Activated gamma-delta T cell (primary cell): ENCODE data around the gene EIPR1.
"Not testable (repeated sequence)": the region's sequence is repeated elsewhere in the genome, so short reads cannot be mapped to it uniquely, and the experiment has no call there.

ENCODE experiments used
- DNase-seq: peaks from one replicate; lab custom pipeline; 2025; lab: John Stamatoyannopoulos, UW

The EIPR1 gene

DNA sequence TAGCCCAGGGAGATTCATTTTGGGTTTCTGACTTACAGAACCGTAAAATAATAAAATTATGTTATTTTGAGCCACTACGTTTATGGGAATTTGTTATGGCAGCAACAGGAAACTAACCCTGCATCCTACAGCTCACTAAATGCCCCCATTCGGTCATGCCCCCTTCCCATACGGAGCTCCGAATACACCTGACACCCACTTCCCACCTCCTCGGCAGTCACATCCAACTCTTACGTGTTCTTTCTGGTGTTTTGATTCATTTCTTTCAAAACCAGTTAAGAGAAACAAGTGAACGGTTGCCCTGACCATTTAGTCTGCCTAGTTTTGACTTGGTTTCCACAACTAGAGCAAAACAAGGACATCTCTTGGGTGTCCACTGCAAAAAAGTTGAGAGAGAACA is 19.7 kb downstream of the EIPR1 start:
- no peak for DNase-seq

DNA sequence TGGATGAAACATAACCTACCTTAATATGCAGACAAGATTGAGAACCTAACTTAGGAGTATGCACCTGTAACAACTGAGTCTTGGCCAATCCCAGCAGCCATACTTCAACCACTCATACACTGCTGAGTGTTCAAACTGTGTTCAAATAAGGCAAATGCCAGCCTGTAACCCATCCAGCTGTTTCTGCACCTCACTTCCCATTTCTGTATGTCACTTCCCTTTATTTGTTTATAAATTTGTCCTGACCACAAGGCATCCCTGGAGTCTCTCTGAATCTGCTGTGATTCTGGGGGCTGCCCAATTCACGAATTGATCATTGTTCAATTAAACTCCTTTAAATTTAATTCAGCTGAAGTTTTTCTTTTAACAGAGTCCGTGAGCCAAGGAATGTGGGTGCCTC is 20.2 kb downstream of the EIPR1 start:
- DNase-seq: not testable (repeated sequence)

DNA sequence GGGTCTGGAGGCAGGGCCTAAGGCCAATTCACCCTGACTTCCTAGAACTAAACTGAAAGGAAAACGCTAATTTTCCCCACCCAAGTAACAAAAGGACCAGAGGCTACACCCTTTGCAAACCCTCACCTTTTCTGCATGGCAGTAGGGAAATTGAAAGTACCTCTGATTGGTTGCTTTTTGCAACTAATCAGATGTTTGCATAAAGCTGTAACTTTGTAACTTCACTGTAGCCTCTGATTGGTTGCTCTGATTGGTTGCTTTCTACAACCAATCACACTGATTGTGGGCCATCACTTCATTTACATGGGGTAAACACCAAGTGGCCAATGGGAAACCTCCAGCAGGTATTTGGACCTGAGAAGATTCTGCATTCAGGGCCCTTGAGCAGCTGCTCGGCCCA is 20.8 kb downstream of the EIPR1 start:
- DNase-seq: no peak

- no peak for DNase-seq
Measured at GRCh38 chr2:3355951-3356569, 21.6 kb downstream of the EIPR1 start.

- no peak for DNase-seq
Measured at GRCh38 chr2:3354986-3355385, 22.6 kb downstream of the EIPR1 start.

DNA sequence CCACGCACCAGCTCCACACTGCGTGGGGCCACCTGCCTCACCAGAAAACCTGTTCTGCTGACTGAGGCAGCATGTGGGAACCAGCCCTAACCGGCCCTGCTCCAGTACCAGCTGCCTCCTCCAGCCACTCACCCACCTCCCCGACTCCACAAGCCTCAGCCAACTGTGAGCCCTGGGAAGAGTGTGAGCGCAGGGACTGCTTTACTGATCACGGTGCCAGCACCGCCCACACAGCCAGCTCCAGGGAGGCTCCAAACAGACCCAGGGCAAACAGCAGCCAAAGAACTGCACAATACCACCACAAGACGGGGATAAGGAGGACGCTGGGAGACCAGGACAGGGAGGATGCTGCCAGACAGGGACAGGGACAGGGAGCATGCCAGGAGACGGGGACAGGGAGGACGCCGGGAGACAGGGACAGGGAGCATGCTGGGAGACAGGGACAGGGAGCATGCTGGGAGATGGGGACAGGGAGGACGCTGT is 28.4 kb downstream of the EIPR1 start:
- no peak for DNase-seq

GRCh38 chr2:3348767-3349166 is 28.9 kb downstream of the EIPR1 start:
- no peak for DNase-seq

DNA sequence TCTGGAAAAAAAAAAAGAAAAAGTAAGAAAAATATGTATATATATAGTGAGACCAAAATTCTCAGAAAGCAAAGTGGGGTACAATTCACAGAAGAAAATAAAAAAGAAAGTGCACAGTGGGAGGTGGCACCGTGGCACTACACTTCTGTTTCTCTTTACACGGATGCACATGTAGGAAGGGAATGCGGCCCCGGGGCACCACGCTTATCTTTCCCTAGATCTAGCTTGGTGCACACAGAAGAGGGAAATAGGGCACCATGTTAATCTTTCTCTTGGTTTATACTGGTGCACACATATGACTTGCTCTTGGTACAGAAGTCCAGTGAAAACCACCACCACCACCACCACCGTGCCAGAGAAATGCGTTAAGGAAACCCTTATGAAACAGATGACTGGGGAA is 32.0 kb downstream of the EIPR1 start:
- DNase-seq: no peak

DNA sequence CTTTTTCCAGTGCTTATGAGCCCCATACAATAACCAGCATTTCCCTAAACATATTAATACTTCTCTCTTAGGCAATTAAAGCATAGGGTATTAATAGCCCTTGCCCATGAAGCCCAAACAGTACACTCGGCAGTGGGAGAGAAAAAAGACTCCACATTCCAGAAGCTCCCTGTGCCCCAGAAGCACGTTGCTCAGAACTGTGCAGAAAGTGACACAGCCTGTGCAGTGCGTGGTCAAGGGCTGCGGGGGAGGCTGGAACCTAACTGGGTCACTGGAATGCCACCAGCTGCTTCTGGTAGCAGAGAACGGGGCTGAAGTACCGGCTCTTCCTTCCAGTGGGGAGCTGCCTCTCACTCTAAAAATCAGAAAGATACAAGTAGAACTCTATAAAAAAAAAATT is 32.7 kb downstream of the EIPR1 start:
- no peak for DNase-seq

GRCh38 chr2:3343012-3343411 is 34.6 kb downstream of the EIPR1 start:
- no peak for DNase-seq

DNA sequence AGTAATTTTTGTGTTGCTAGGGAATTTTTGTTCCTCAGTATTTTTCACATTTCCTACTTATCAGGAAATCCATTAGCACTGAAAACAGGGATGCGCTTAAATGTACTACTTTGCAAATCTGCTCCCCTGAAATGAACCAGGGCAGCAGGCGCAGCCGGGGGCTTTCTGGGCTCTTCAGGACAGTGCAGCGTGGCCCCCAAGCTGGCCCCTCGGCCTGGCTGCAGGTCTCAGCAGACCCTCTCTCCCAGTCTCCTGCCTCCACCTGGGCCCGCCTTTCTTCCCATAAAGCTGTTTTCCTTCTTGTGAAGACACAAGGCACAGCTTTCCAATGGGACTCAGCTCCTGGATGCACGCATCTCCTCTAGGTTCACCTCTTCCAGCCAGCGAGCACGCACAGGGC is 35.3 kb downstream of the EIPR1 start:
- no peak for DNase-seq

- DNase-seq: no peak
Measured at GRCh38 chr2:3341336-3341735, 36.3 kb downstream of the EIPR1 start.

DNA sequence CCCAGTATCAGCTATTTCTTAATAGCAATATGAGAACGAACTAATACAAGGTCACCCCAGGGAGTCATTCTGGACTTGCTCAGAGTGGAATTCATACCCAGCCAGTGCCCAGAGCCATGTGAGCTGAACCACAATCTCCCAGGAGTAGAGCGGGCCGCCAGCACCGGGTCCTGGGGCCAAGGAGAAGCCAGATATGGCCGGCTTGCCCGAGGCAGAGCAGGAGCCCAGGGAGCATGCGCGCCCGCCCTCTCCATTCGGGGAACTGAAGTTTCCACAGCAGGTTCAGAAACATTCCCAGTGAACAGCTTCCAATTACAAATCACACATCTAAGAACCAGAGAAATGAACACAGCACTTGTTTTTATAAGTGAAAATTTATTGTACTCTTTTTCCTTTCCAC is 37.5 kb downstream of the EIPR1 start:
- no peak for DNase-seq

DNA sequence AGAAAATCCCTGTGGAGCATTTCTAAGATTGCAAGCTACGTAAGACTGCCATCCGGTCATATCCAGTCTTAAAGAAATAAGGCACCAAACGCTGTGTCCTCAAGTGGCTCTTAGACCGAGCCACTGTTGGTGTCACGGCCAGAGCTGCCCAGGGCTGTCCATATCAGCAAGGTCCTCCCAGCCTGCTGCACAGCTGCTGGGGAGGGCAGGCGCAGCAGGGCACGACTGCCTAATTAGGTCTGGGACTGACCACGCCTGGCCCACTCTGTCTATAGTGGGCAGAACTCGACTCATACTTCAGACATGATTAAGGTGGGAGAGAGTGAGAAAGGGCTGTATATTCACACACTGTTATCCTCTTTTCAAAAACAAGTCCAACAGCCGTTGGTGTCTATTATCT is 39.3 kb downstream of the EIPR1 start:
- DNase-seq: no peak

GRCh38 chr2:3336844-3337243 is 40.8 kb downstream of the EIPR1 start:
- DNase-seq: no peak

- no peak for DNase-seq
Measured at GRCh38 chr2:3334392-3335345, 42.9 kb downstream of the EIPR1 start.

GRCh38 chr2:3332133-3332532 is 45.5 kb downstream of the EIPR1 start:
- DNase-seq: no peak

GRCh38 chr2:3329491-3329890 is 48.1 kb downstream of the EIPR1 start:
- no peak for DNase-seq

DNA sequence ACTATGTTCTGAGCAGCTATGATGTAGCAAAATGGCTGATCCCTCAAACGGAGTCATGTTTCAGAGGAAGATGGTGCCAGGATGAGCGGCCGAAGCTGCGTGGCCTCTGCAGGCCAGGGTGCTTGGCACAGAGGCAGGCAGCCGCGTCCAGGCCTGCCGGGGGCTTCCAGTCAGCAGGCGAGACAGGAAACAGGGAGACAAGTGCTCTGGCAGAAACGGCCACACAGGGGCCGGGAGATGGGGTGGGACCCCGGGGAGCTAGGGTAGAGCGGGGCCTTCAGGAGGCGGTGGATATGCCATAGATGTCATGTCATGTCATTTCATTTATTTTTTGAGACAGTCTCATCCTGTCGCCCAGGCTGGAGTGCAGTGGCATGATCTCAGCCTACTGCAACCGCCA is 50.7 kb downstream of the EIPR1 start:
- DNase-seq: no peak

DNA sequence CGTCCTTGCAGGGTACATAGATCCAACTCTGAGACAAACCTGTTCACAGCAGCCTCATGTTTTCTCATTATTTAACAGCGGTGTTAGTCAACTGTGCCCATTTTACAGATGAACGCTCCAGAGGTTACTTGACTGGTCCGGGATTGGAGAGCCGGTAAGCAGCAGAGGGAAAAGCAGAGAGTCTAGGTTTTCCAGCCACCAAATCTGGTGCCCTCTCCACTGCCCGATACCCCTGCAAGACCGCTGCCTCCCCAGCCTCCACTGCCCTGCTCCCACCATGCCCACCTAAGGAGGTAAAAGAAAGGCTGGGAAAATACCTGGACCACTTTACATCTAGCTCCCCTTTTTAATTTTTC is 51.5 kb downstream of the EIPR1 start:
- DNase-seq: no peak

- no peak for DNase-seq
Measured at GRCh38 chr2:3325458-3326181, 52.0 kb downstream of the EIPR1 start.

- DNase-seq: no peak
Measured at GRCh38 chr2:3324404-3325281, 53.0 kb downstream of the EIPR1 start.
